T-helper 1 cell treated with Interleukin-12 subunit alpha and Interleukin-12 subunit beta and Interleukin-4 antibody, amounts not matched to agents 30 ng/mL and 1 ng/mL, for 36 hours (primary cell): Measurements from ENCODE around the gene BABAM1. TPM values are rescaled to one million over a fixed set of nuclear protein-coding genes. Genes with fewer than 3 reads are reported as not detected.

Experiments
- intact Hi-C: fragments of 100-400 bp; cut with micrococcal nuclease; formaldehyde crosslinking; loops from one replicate; pipeline ENCODE4 v1.15.1; 2024
- total RNA-seq: library from RNA; stranded (reverse); gene quantifications from 2 replicates; pipeline ENCODE4 v1.2.3, GENCODE V29; 2022

Gene BABAM1
- total RNA-seq, 1 donor from 2014 or later, result 113 TPM

- intact Hi-C loops, result no loop called here
Measured at GRCh38 chr19:17296976-17297375, 29.7 kb downstream of the BABAM1 start.

GRCh38 chr19:17300992-17301619, 33.9 kb downstream of the BABAM1 start:
- intact Hi-C loops, result no loop called here

DNA sequence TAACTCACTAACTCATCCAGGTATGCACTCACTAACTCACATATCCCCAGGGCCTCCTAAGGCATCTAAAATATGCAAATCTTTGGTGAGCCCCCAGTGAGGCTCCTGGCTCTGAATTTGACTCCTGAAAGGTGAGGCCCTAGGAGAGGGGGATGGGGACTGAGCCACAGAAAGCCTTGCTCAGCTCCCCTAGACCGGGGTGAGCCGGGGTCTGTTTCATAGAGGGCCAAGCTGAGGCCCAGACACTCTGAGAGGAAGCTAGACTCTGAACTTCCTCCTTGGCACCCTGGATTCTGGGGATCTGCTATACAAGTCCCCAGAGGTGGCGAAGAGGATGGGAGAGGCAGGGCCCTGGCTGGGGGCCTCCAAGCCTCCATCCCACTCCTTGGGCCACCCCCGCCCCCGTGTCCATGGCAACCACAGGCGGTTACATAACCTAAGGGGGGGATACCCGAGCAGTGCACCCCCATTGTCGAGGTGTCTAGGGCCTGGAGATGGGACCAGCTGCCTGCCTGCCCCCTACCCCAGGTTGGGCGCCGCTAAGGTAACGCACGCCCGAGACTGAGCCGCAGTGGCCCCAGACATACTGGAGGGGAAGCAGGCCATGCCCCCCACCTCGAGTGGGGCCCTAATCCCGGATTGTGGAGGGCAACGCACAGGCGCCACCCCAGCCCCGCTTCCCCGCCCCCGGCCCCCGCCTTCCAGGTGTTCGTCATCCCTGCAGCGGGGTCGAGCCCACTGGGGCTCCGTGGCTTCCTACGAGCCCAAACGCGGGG, 35.3 kb downstream of the BABAM1 start:
- intact Hi-C loops, result loop anchor here (1.0 to 2.0 kb wide), 4 partner anchors 10 to 716 kb away; partner anchors contain the start of genes COLGALT1, HAUS8 and MYO9B

DNA sequence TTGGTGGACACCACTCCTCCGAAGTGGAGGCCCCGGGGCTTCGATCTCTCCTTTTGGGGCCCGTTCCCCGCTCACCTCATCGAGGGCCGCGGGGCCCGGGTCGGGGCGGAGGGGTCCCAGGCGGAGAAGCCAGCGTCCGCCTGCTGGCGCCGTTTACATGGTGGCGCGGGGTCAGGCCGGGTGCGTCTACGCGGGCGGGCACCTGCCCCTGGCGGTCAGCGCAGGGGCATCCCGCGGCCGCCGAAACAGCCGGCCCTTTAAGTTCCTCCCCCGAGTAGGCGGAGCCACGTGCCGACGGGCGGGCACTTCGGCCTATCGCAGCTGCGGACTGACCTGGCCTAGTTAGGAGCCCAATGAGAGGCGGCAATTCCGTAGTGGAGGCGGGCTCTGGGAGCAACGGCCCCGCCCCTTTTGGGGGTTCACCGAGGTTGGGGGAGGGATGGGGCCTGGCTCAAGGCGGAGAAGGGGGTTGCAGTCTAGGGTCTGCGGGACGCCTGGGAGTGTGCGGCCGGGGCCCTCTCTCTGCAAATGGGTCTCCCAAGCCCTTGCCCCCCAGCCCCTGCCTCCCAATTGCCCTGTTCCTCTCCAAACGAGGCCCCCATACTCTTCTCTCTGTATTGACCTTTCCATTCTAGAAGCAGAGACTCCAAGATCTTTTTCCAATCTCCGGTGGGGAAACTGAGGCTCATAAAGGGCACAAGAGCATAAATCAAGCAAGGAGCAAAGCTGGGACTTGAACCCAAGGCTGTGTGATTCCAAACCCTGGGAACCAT, 36.1 kb downstream of the BABAM1 start, which contains the start of gene ABHD8:
TSS of gene ABHD8 (minus strand) at position 259 of the 773 bp plus-strand sequence. CDS start 1,809 bp downstream, outside the sequence.
- intact Hi-C loops, result loop anchor here (1.0 to 2.0 kb wide), 4 partner anchors 11 to 717 kb away; partner anchors contain the start of genes COLGALT1, HAUS8 and MYO9B

- intact Hi-C loops, result loop anchor here (1.0 to 2.0 kb wide), 4 partner anchors 12 to 717 kb away; partner anchors contain the start of genes COLGALT1, HAUS8 and MYO9B
Measured at GRCh38 chr19:17303940-17304267, 36.7 kb downstream of the BABAM1 start.

DNA sequence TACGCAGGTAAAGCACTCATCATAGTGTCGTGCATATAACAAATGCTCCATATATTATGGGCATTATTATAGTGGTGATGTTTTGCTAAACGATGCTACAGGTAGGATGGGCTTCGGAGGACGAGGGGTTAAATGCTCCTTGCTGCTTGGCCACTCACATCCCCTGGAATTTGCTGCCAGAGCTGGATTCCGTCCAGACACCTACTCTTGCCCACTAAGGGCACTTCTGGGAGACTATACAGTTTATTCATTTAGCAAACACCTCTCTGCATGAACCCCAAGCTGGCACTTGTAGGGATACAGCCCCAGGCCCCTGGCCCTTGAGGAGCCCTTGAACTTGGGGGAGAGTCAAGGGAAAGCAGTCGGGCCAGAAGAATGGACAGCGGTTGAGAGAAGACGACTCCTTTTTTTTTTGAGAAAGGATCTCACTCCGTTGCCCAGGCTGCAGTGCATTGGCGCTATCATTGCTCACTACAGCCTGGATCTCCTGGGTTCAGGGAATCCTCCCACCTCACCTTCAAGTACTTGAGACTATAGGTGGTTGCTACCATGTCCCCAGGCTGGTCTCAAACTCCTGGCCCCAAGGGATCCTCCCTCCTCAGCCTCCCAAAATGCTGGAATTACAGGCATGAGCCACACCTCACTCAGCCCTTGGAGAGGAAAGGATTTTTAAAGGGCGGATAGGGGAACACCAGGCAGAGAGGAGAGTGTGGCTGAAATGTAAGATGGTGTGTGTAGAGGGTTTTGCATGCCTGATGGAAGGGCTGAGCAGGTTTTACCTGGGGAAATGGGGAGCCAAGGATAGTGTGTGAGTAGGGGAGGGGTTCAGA, 37.4 kb downstream of the BABAM1 start:
- intact Hi-C loops, result loop anchor here (1.0 to 5.0 kb wide), 6 partner anchors 37 to 1218 kb away; partner anchors contain the start of genes BABAM1, ELL, OCEL1 and PGLS

GRCh38 chr19:17305216-17305516, 37.9 kb downstream of the BABAM1 start:
- intact Hi-C loops, result loop anchor here (1.0 to 5.0 kb wide), 6 partner anchors 38 to 1217 kb away; partner anchors contain the start of genes BABAM1, ELL, OCEL1 and PGLS

DNA sequence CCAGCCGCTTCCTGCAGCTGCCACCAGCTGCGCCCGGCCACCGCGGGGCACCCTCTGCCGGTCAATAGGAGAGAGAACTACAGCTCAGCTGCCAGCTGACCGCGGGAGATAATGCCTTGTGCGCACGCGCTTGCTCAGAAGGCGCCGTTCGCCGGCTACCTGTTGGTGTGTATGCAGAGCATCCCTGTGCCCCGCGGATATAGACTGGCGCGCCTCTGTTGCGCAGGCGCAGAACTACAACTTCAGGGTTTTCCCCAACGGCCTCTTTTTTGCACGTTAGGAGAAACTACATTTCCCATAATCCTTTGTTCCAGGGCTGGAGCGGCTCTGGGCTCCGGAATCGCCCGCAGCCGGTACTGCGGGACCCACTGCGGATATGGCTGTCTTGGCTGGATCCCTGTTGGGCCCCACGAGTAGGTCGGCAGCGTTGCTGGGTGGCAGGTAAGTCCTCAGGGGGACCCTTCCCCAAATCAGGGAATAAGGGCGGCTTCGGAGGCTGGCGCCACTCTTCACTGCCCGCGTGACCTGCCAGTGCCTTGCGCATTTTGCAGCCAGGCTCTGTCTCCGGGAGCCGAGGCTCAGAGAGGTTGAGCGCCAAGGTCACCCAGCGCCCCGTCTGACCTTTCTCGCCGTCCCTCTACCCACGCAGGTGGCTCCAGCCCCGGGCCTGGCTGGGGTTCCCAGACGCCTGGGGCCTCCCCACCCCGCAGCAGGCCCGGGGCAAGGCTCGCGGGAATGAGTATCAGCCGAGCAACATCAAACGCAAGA, 38.5 kb downstream of the BABAM1 start, which contains the start of gene MRPL34:
TSS of gene MRPL34 (plus strand) at position 356 of the 768 bp plus-strand sequence. CDS start at position 377, 21 bp downstream.
- intact Hi-C loops, result loop anchor here (1.0 to 5.0 kb wide), 6 partner anchors 38 to 1217 kb away; partner anchors contain the start of genes BABAM1, ELL, OCEL1 and PGLS

DNA sequence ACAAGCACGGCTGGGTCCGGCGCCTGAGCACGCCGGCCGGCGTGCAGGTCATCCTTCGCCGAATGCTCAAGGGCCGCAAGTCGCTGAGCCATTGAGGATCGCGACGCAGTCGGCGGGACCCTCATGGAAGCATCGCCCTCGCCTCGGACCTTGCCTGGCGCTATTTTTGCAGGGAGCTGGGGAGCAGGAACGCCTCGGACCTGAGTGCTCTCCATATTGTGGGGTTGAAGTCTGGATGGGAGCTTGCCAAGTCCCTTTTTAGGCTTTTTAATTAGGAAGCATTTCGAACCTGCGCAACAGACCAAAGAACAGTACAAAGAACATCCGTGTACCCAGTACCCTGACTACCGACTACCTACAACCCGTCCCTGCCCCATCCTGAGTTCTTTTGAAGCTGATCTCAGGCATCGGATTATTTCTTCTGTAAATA, 39.1 kb downstream of the BABAM1 start:
- intact Hi-C loops, result loop anchor here (5.0 kb wide), 2 partner anchors 206 to 1216 kb away; partner anchors contain the start of genes ELL and PGLS

GRCh38 chr19:17307876-17308377, 40.7 kb downstream of the BABAM1 start:
- intact Hi-C loops, result loop anchor here (5.0 kb wide), 2 partner anchors 204 to 1214 kb away; partner anchors contain the start of genes ELL and PGLS

GRCh38 chr19:17309198-17309964, 42.1 kb downstream of the BABAM1 start, which contains the start of gene DDA1:
DDA1 (plus strand) TSS chr19:17309563; CDS start chr19:17309655, 92 bp downstream.
- intact Hi-C loops, result loop anchor here (1.0 to 5.0 kb wide), 14 partner anchors 17 to 1213 kb away; partner anchors contain the start of genes BABAM1, BST2, COLGALT1 and ELL

- intact Hi-C loops, result loop anchor here (1.0 to 5.0 kb wide), 14 partner anchors 18 to 1212 kb away; partner anchors contain the start of genes BABAM1, BST2, COLGALT1 and ELL
Measured at GRCh38 chr19:17309965-17310461, 42.8 kb downstream of the BABAM1 start.

DNA sequence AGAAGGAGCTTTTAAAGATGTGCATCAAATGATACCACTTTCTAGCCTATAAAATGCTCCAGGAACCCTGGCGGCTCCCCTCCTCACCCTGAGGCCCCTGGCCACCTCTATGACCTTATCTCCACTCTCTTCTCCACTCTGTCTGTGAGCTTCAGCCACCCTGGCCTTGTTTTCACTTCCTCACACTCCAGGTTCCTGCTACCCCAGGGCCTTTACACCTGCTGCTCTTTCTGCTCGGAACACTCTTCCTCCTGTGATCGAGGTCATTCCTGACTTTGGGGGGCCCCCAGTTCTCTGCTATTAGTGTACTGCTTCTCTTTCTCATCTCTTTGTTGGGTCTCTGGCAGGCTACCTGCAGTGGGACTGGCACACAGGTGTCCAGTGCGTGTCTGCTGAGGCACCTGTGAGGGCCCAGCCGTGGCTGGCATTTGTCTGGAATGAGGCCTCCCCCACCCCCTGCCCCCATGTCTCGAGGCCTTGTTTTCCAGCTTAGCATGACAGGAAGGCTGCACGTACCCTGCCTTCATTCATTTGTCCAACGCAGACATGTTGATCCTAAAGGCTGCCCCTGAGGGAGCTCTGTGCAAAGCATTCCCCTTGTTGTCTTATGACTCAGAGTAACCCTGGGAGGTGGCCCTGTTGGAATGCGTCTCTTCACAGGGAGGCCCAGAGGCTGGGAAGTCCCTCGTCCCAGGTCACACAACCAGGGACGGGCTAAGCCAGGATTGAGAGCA, 44.4 kb downstream of the BABAM1 start:
- intact Hi-C loops, result no loop called here

- intact Hi-C loops, result no loop called here
Measured at GRCh38 chr19:17312189-17313113, 45.2 kb downstream of the BABAM1 start.

GRCh38 chr19:17314007-17314593, 46.9 kb downstream of the BABAM1 start:
- intact Hi-C loops, result no loop called here

DNA sequence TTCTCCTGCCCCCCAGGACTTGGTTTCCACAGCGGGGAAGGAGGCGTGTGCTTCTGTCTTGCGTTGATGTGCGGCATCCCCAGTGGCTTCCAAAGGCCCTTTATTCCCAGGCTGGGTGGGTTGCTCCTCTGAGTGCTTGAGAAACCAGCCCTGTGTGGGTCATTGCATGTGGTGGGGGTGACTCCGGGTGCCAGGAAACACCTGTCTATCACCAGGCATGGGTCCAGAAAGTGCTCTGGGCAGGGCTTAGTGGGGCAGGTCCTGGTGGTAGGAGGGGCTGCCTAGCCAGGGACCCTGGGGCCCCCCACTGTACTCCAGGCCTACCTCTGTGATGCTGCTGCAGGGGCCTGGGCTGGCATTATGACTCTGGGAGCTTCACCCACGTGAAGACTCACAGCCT, 51.7 kb downstream of the BABAM1 start:
- intact Hi-C loops, result no loop called here
